ENCODE measurements around the gene DHRS7. TPM values are rescaled to one million over a fixed set of nuclear protein-coding genes. Genes with fewer than 3 reads are reported as not detected.

The DHRS7 gene
- total RNA-seq, 4 donors from 2014 or later = 52.1 to 102 (median 75.7) TPM

GRCh38 chr14:60210703-60211102 lies 45.5 kb upstream of the DHRS7 start:
- TF ChIP-seq POLR2A (IDR thresholded peaks at IDR 0.05) = no peak
- intact Hi-C loops (cut with DNase I; ENCODE audit: low total_unique reads) = no loop called here
- no peak for DNase-seq (ENCODE audit: low spot score in 2 of 2)
- 75 to 78% methylated on average over 1 of the region's 1 CpG for WGBS, 2 donors
- no peak overlapping the region for H3K4me3 ChIP-seq (ENCODE audit: low read depth, poor library complexity, severe bottlenecking)

- no peak for DNase-seq (ENCODE audit: low spot score in 2 of 2)
- intact Hi-C loops (cut with DNase I; ENCODE audit: low total_unique reads) = no loop called here
- 76 to 83% methylated on average over 6 of the region's 6 CpGs for WGBS, 2 donors
- H3K4me3 ChIP-seq (ENCODE audit: low read depth, poor library complexity, severe bottlenecking) = no peak overlapping the region
- TF ChIP-seq CTCF (IDR thresholded peaks at IDR 0.05) = no peak
- TF ChIP-seq POLR2A (IDR thresholded peaks at IDR 0.05) = no peak
Measured at GRCh38 chr14:60206837-60207533, 41.8 kb upstream of the DHRS7 start.

GRCh38 chr14:60206249-60206670 lies 41.1 kb upstream of the DHRS7 start:
- 77 to 81% methylated on average over 7 of the region's 7 CpGs for WGBS, 2 donors
- TF ChIP-seq CTCF (IDR thresholded peaks at IDR 0.05) = no peak
- no peak for TF ChIP-seq POLR2A (IDR thresholded peaks at IDR 0.05)
- H3K4me3 ChIP-seq (ENCODE audit: low read depth, poor library complexity, severe bottlenecking) = no peak overlapping the region
- no peak for DNase-seq (ENCODE audit: low spot score in 2 of 2)
- intact Hi-C loops (cut with DNase I; ENCODE audit: low total_unique reads) = no loop called here

- H3K4me3 ChIP-seq (ENCODE audit: low read depth, poor library complexity, severe bottlenecking) = no peak overlapping the region
- no peak for DNase-seq (ENCODE audit: low spot score in 2 of 2)
- no peak for TF ChIP-seq POLR2A (IDR thresholded peaks at IDR 0.05)
- no peak for TF ChIP-seq CTCF (IDR thresholded peaks at IDR 0.05)
- 60 to 62% methylated on average over 6 of the region's 6 CpGs for WGBS, 2 donors
- intact Hi-C loops (cut with DNase I; ENCODE audit: low total_unique reads) = no loop called here
Measured at GRCh38 chr14:60204843-60205774, 39.9 kb upstream of the DHRS7 start.

- DNase-seq (ENCODE audit: low spot score in 2 of 2) = no peak
- H3K4me3 ChIP-seq (ENCODE audit: low read depth, poor library complexity, severe bottlenecking) = no peak overlapping the region
- intact Hi-C loops (cut with DNase I; ENCODE audit: low total_unique reads) = no loop called here
- WGBS, 2 donors = 30 to 36% methylated on average over 8 of the region's 8 CpGs
- TF ChIP-seq POLR2A (IDR thresholded peaks at IDR 0.05) = no peak
- no peak for TF ChIP-seq CTCF (IDR thresholded peaks at IDR 0.05)
Measured at GRCh38 chr14:60204104-60204842, 39.1 kb upstream of the DHRS7 start.

GRCh38 chr14:60199321-60199720 lies 34.1 kb upstream of the DHRS7 start:
- no peak for DNase-seq (ENCODE audit: low spot score in 2 of 2)
- no peak for TF ChIP-seq POLR2A (IDR thresholded peaks at IDR 0.05)
- TF ChIP-seq CTCF (IDR thresholded peaks at IDR 0.05) = no peak
- intact Hi-C loops (cut with DNase I; ENCODE audit: low total_unique reads) = no loop called here
- H3K4me3 ChIP-seq (ENCODE audit: low read depth, poor library complexity, severe bottlenecking) = no peak overlapping the region
